ENCODE measurements around the gene CAMSAP1. TPM values are rescaled to one million over a fixed set of nuclear protein-coding genes. Genes with fewer than 3 reads are reported as not detected.

The CAMSAP1 gene
- total and polyA plus RNA-seq, 9 of the 15 experiments (the other 6 are each of a cell fraction or from before 2014, with no cell fraction given): 1.5 to 28.8 (median 14.3) TPM

GRCh38 chr9:135907431-135908092 is at the start of gene CAMSAP1 (continued):
- peak in 1 of 2 experiments; percentile 58 for TF ChIP-seq E2F6 (IDR thresholded peaks at IDR 0.05; ENCODE audit: borderline replicate concordance in 1 of 2, extremely low read depth in 1 of 2, insufficient read depth in 1 of 2, insufficient read length in 1 of 2, low read depth in 1 of 2, low read length in 1 of 2, poor library complexity in 1 of 2, severe bottlenecking in 1 of 2)
- TF ChIP-seq, protein P1, sequence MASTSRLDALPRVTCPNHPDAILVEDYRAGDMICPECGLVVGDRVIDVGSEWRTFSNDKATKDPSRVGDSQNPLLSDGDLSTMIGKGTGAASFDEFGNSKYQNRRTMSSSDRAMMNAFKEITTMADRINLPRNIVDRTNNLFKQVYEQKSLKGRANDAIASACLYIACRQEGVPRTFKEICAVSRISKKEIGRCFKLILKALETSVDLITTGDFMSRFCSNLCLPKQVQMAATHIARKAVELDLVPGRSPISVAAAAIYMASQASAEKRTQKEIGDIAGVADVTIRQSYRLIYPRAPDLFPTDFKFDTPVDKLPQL (IDR thresholded peaks at IDR 0.05; ENCODE audit: extremely low read depth, insufficient read length): no peak
- TF ChIP-seq BMI1 (IDR thresholded peaks at IDR 0.05; ENCODE audit: low read length): no peak
- no peak for TF ChIP-seq HCFC1 (IDR thresholded peaks at IDR 0.05; ENCODE audit: low read depth, low read length)
- TF ChIP-seq ZNF134 (CRISPR knock-in tag; conservative IDR thresholded peaks at IDR 0.05): no peak
- 0 out of 2 replicates have a peak, but pooled peaks have one; percentile 19 for TF ChIP-seq TFAP4 (CRISPR knock-in tag; IDR thresholded peaks at IDR 0.05; ENCODE audit: borderline replicate concordance)
- peak; percentile 33; the same call in 1 of the 2 replicates for TF ChIP-seq MTA3 (IDR thresholded peaks at IDR 0.05; ENCODE audit: borderline replicate concordance)
- peak; percentile 43 for TF ChIP-seq SAP30 (IDR thresholded peaks at IDR 0.05; ENCODE audit: borderline replicate concordance, insufficient read depth, low read depth, low read length, poor library complexity, severe bottlenecking)
- TF ChIP-seq RERE (CRISPR knock-in tag; IDR thresholded peaks at IDR 0.05; ENCODE audit: borderline replicate concordance): no peak
- no peak for TF ChIP-seq TCF7L2 (IDR thresholded peaks at IDR 0.05; ENCODE audit: low read depth, low read length)
- no peak for TF ChIP-seq ASH1L (IDR thresholded peaks at IDR 0.05; ENCODE audit: borderline replicate concordance, low read depth, partially characterized antibody)
- TF ChIP-seq SP1 (CRISPR knock-in tag; IDR thresholded peaks at IDR 0.05): peak; percentile 73
- no peak for TF ChIP-seq GTF2E2 (tag; IDR thresholded peaks at IDR 0.05)
- TF ChIP-seq OTX1 (CRISPR knock-in tag; IDR thresholded peaks at IDR 0.05): no peak
- no peak for TF ChIP-seq ZNF347 (CRISPR knock-in tag; IDR thresholded peaks at IDR 0.05; ENCODE audit: low read depth)
- TF ChIP-seq, protein P2, sequence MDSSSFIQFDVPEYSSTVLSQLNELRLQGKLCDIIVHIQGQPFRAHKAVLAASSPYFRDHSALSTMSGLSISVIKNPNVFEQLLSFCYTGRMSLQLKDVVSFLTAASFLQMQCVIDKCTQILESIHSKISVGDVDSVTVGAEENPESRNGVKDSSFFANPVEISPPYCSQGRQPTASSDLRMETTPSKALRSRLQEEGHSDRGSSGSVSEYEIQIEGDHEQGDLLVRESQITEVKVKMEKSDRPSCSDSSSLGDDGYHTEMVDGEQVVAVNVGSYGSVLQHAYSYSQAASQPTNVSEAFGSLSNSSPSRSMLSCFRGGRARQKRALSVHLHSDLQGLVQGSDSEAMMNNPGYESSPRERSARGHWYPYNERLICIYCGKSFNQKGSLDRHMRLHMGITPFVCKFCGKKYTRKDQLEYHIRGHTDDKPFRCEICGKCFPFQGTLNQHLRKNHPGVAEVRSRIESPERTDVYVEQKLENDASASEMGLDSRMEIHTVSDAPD (CRISPR knock-in tag; IDR thresholded peaks at IDR 0.05): no peak
- no peak for TF ChIP-seq TAF7 (tag; IDR thresholded peaks at IDR 0.05)
